GM10248 (cell line): ENCODE measurements around the gene ISCA1.
A peak's percentile ranks its signal among the peaks of the same experiment; 100 is the strongest.

Experiments
- CTCF ChIA-PET: fragments of 300-600 bp; sonication (Branson Sonifier 250); formaldehyde crosslinking; extraction: SDS; loops from one replicate; lab custom pipeline; 2021; ENCODE audit warnings: antibody characterized with exemption; lab: Yijun Ruan, JAX
- POLR2A ChIA-PET: fragments of 350-650 bp; sonication (Branson Sonifier 250); formaldehyde crosslinking; extraction: SDS; loops from one replicate; lab custom pipeline; 2020; ENCODE audit warnings: antibody characterized with exemption; lab: Yijun Ruan, JAX
- DNase-seq: peaks from one replicate; pipeline ENCODE4 v3.0.0; 2012; ENCODE audit errors: extremely low spot score
- TF ChIP-seq, protein P1 (sequence below): IDR thresholded peaks from 2 replicates; pipeline ENCODE4 v1.5.1; 2012; ENCODE audit warnings: mild to moderate bottlenecking, low read depth; ENCODE audit errors: extremely low read depth, missing control alignments, control extremely low read depth

ISCA1 gene

DNA sequence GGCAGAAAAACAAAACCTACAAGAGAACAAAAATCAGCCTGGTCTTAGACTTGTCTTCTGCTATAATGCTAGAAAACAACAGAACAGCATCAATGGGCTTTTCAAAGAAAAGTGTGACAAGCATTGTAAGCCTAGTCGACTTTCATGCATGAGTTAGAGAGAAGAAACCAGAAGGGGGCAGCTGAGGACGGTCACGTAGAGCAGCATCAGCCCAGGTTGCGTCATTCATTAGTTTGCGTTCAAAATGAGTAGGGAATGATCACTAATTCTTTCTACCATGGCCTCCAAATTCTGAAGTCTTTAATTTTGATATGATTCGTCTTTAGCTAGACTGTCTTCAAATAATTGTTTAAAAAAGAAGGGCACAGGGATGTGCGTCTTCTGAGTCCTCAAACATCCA is 4.7 kb upstream of the ISCA1 start:
- POLR2A ChIA-PET: no interaction called here
- CTCF ChIA-PET: interaction anchor here (1.3 kb wide), 1 partner anchor 19 kb away, joined by 4 read pairs; no protein-coding TSS in a partner anchor
- TF ChIP-seq, protein P1, sequence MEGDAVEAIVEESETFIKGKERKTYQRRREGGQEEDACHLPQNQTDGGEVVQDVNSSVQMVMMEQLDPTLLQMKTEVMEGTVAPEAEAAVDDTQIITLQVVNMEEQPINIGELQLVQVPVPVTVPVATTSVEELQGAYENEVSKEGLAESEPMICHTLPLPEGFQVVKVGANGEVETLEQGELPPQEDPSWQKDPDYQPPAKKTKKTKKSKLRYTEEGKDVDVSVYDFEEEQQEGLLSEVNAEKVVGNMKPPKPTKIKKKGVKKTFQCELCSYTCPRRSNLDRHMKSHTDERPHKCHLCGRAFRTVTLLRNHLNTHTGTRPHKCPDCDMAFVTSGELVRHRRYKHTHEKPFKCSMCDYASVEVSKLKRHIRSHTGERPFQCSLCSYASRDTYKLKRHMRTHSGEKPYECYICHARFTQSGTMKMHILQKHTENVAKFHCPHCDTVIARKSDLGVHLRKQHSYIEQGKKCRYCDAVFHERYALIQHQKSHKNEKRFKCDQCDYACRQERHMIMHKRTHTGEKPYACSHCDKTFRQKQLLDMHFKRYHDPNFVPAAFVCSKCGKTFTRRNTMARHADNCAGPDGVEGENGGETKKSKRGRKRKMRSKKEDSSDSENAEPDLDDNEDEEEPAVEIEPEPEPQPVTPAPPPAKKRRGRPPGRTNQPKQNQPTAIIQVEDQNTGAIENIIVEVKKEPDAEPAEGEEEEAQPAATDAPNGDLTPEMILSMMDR: peak; percentile 28
- no peak for DNase-seq

DNA sequence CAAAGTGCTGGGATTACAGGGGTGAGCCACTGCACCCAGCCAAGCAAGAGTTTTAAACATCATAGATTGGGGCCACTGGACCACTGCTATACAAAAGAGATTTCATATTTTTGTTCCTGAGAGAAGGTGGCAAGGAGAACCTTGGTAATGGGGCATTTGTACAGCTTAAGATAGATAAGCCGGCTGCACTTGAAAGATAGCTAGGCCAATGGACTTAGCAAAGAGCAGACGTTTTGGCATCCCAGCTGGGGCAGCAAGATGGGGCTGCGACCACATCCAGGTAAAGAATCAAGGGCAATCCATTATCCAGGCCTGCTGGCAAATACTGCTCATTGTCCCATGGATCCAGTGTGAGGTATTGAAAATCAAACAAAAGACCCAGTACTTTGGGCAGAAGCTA is 3.9 kb upstream of the ISCA1 start:
- ChIA-PET CTCF (interaction anchor here (0.8 to 1.4 kb wide), 3 partner anchors 19 to 212 kb away, joined by 3 to 4 read pairs (median 3); no protein-coding TSS in a partner anchor), POLR2A (no interaction called here)
- TF ChIP-seq, protein P1: no peak
- DNase-seq: no peak

DNA sequence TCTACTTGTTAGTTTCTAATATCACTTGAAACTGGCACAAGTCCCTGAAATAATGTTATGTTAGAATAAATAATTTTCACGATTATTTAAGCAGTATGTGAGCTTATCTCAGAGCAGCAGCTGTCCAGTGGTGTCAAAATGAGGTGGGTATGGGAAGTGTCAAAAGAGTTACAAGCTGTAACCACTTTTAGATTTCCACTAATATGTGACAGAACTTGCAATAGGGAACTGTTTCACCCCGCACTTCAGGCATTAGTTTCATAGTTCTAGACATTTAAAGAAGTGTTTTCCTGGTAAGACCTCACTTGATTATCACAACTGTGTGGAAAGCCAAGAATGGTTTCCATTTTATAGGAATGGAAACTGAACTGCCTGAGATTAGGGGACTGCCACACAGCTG is 2.9 kb upstream of the ISCA1 start:
- TF ChIP-seq, protein P1: no peak
- ChIA-PET POLR2A (no interaction called here), CTCF (interaction anchor here (1.2 to 1.4 kb wide), 2 partner anchors 9 to 211 kb away, joined by 3 read pairs; no protein-coding TSS in a partner anchor)
- DNase-seq: no peak

DNA sequence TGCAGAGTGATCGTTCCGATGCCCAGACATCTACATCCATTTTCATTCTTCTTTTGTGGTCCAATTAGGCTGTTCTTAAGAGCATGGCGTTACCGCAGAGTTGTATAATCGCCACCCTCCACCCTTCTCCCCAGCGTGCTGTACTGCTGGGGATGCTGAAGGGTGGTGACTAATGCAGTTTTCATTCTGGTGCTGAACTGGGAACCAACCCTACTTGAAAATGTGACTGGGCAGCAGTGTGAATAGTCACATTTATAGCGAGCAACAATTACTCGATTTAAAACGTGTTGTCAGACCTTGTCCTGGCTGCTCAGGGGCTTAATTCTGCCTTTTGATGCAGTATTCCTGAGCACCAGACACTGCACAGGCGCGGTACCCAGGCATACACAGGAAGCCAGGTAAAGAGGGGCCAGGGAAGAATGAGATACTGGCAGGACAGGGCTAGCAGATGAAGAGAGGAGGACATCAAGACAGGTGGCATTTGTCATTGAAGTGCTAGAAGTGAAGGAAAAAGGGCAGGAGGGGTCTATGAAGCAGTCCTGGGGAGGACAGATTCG is 719 bp upstream of the ISCA1 start:
- POLR2A ChIA-PET: interaction anchor here (0.5 to 0.9 kb wide), 3 partner anchors 10 to 171 kb away, joined by 3 to 4 read pairs (median 4); no protein-coding TSS in a partner anchor
- DNase-seq: no peak
- CTCF ChIA-PET: interaction anchor here (0.7 to 1.5 kb wide), 6 partner anchors 16 to 1146 kb away, joined by 3 to 5 read pairs (median 3); no protein-coding TSS in a partner anchor
- TF ChIP-seq, protein P1: no peak

DNA sequence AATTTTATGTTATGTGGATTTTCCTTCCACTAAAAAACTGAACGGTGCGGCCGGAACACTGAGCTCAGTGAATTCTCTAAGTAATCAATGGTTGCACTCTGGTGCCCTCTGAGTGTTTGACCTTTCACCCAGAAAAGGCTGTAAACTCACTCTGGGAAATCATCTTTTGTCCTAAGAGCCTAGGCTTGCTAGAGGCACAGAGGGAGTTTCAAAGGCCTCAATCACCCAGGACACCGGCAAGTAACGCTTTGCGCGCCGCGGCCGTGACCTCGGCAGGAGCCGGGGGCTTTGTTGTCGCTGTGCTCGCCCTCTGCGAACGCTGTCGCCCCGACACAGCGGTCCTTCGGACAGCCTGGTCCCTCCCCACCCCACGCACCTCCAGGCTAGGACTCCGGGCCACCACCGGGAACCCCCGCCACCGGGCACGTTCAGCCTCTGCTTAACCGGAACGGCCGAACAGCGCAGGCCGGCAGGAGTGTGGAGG is 703 bp downstream of the ISCA1 start:
- CTCF ChIA-PET: interaction anchor here (1.0 to 1.5 kb wide), 2 partner anchors 79 to 133 kb away, joined by 3 read pairs; no protein-coding TSS in a partner anchor

DNA sequence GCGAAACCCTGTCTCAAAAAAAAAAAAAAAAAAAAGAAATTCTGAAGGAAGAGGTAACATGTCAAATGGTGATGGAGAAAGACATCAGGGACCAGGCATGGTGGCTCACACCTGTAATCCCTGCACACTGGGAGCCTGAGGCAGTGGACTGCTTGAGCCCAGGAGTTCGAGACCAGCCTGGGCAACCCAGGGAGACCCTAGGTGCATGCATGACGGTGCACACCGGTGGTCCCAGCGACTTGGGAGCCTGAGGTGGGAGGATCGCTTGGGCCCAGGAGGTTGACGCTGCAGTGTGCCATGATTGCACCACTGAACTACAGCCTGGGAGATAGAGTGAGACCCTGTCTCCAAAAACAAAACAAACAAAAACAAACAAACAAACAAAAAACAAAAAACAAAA is 1.8 kb downstream of the ISCA1 start:
- TF ChIP-seq, protein P1: no peak
- ChIA-PET CTCF (no interaction called here), POLR2A (no interaction called here)
- no peak for DNase-seq

More for the DNA sequence above, 703 bp downstream of the ISCA1 start:
- POLR2A ChIA-PET: no interaction called here
- TF ChIP-seq, protein P1: no peak
- DNase-seq: no peak
